HS-27A (cell line): ENCODE data around the gene GFY.
A peak's percentile ranks its signal among the peaks of the same experiment; 100 is the strongest.

Source experiments
- DNase-seq: peaks from one replicate; pipeline ENCODE4 v3.0.0-alpha.2; 2012; ENCODE audit warnings: low read depth, missing footprints

Gene GFY, protein sequence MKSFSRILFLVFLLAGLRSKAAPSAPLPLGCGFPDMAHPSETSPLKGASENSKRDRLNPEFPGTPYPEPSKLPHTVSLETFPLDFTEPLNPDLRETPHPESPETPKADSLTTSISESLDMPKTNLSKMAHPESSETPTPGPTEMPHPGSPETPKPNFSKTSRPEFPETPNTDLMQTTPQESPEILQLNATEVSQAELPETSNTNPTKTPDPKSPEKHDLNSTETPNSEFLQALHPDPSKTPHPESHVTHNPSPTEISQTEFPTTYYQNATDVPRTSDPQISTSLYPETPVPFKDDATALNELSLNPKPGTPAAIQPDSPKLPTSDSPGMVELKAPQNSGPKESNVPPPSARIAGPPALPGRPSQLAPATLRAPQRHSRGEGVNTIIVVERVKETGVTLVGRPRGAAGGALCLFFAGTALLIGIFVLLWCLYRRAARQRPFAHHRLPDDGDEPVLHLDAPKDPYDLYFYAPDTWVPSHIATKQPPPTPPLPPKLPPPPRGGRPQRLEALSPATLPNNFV

DNA sequence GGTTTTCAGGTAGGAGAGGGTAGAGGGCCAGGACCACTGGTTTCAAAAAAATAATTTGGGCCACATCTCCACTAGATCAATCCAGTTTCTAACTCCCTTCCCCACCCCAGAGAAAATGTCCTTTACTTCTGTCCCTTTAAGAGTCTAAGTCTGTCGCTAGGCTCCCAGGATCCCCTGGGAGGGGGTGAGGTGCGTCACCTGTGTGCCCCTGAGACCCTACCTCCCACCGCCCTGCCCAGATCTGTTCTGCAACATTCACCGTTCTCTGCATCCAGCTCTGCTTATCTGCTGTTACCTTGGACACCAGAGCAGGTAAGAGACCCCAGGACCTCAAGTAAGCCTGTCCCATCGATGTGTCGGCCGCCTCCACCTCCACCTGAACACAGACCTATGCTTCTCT lies at the start of gene GFY:
TSS of gene GFY (plus strand) at position 211 of the 400 bp plus-strand sequence. CDS start 1,043 bp downstream, outside the sequence.
- DNase-seq, result no peak

DNA sequence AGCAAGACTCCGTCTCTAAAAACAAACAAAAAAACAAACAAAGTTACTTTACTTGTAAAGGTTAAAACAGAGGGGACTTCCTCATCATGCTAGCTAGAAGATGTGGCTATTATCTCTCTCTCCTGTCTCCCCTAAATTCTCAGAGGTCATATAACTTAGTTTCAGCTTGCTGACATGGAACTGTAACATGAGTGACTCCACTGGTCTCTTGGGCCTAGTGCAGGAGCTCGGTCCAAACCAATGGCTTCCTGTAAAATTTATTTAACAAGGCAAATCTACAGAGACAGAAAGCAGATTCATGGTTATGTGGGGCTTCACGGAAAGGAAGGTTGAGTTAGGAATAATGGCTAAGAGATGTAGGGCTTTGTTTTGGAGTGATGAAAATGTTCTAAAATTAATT lies 46.7 kb upstream of the GFY start:
- no peak for DNase-seq

DNA sequence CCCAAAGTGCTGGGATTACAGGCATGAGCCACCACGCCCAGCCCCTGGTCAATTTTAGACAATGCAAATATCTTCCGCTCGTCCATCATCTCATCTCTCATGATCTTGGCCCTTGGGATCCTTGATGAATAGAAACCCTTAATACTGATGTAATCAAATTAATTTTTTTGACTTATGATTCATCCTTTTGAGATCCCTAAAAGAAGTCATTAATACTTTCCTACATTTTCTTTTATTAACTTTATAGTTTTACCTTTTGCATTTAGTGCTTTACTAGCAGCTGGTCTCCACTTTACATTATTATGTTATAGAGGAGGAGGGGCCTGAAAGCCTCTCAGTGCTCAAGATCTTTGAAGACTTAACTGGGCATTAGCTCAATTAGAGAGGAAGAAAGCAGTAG lies 44.8 kb upstream of the GFY start:
- no peak for DNase-seq

DNA sequence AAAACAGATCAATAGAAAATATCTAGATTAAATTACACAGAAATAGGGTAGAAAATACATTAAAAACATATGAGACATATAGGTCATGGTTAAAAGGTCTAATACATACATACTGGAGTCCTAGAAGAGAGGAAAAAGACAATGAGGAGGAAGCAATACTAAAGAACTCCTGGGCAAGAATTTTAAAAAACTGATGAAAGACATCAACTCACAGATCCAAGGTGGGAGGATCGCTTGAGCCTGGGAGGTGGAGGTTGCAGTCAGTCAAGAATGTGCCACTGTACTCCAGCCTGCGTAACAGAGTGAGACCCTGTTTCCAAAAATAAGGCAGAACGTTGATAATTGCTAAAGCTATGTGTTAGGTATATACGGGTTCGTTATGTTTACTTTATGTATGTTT lies 42.5 kb upstream of the GFY start:
- DNase-seq, result no peak

DNA sequence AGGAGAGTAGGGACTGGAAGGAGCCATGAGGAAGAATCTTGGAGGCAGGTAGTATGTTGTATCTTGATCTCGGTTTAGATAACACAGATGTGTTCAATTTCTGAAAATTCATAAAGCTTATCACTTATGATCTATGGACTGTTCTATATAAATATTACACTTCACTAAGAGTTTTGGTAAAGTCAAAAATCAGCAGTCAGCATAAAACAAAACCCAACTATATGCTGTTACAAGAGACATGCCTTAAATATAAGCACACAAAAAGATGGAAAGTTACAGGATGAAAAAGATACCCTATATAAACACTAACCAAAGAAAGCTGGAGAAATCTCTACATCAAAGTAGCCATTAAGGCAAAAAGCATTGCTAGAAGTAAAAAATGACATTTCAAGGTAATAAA lies 41.6 kb upstream of the GFY start:
- no peak for DNase-seq

DNA sequence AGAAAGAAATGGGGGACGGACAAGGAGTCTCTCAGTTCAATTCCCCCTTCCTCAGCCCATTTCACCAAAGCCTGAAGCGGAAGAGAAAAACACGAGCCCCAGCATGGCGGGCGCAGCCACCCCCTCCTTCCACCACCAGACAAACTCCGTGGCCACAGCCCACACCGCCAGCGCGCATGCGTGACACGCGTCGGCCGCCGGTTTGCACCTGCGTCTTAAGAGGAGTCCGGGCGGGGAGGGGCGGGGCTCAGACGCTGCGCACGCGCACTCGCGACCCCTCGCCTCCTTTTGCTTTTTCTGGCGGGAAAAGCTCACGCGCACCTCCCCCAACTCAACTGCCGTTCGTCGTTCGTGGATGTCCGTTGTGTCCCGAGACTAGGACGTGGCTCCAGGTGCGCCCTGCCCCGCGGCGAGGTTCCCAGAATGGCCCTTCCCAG lies 37.2 kb upstream of the GFY start, which contains the start of gene KASH5:
TSS of gene KASH5 (plus strand) at position 314 of the 437 bp plus-strand sequence. CDS start 2,635 bp downstream, outside the sequence.
- no peak for DNase-seq

DNA sequence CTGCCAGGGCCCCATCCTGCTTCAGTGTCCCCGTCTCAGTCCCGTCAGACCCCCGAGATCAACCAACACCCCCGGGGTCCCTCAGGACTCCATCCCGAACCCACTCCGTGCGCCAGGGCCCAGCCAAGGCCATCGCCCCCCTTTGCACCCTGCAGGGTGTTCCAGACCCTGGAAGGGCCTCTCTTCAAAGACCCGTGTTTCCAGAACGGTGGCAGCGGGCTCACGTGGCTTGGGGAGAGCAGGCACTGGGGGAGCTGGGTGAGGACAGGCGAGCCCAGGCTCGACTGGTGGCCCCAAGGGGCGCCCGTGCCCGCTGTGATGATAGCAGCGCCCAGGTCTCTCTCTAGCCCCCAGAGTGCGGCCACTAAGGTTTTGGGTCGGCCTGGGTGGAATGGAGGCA lies 35.8 kb upstream of the GFY start:
- no peak for DNase-seq

DNA sequence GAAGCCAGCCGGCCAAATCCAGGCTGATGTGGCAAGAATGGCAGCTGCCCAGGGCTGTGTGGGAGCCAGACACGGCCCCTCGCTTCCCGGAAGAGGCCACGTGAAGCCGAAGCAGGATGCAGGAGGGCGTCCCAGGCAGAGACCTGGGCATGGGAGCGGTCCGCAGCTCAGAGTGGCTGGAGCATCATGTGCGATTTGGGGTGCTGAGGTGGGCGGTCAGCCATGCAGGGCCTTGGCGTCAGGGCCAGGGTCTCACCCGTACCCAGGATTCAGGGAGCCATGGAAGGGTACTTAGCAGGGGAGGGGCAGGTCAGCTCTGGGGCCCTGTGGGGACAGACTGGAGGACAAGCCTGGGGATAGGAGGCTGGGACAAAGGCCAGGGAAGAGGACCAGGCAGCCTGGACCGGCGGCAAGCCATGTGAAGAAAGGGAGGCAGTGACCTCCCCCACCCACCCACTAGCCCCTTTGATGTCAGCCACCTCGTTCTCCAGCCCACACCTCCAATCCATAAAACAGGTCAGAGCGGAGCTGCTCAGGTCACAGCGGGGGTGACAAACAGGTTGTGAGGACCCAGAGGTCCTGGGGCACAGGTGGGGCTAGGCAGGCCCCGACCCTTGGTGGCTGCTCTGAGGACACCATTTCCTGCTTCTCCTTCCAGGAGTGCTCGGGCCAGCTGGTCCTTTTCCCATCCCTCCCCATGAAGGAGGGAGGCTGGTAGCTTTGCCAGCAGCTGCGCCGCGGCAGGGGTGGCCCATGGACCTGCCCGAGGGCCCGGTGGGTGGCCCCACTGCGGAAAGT lies 34.9 kb upstream of the GFY start:
- DNase-seq, result no peak

DNA sequence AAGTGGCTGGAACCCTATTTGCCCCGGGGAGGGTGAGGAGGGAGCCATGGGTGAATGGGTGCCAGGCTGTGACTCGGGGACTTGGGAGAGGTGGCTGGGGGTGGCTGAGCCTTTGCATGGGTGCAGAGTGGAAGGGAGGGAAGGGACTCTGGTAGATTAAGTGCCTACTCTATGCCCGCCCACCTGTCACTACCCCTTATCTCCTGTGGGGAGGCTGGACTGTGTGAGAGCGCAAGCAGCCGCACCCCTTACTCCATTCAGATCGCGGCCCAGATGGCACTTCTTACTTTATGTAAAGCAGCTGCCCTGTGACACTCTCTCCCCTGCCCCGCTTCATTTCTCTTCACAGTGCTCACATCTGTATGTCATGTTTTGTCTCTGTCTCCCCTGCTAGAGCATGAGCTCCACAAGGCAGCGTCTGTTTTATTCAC lies 34.2 kb upstream of the GFY start:
- no peak for DNase-seq

DNA sequence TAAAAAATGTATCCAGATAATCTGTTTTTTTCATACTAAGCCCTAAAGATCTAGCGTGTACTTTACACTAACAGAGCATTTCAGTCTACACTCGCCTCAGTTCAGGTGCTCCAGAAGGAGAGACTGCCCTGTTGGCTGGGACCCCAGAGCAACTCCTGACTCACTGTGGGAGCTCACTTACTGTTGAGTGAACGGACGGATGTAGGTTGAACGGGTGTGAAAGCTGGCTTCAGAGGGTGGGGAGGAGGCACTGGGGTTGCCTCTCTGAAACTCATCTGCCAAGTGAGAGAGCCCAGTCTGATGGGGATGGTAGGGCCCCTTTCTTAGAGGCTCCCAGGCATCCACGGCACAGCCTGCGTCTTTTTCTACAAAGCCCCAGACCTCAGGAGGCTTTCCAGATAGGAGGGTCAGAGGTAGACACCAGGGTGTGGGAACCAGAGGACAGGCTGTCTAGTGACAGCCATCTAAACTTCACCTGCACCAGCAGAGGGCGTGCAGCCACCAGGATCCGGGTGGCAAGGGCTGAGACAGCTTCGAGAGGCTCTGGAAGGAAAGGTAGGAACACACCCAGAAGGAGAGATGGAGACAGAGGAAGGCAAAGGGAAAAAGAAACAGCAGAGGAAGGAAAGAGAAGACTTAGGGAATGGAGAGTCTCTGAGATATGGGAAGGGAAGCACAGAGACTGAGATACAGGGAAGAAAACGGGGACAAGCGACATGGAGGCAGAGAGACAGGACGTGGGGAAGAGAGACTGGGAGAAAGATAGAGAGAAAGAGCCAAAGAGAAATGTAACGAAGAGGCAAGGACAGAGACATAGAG lies 33.4 kb upstream of the GFY start:
- DNase-seq, result peak; percentile 31

DNA sequence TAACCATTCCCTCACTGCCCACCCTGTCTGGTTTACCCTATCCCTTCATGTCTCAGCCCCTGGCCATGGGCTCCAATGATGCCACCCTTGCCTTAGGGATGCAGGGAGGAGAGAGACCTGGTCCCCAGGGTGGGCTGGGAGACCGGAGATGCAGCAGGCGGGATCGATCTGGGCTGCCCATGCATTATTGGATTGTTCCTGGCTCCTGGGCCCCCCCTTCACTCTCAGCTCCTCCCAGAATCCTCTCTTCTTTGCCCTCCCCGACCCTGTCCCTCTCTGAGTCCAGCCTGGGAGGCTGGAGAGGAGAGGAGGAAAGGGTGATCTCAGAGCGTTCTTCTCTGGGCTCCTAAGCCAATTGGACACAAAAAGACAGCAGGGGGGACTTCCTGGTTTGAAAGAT lies 31.3 kb upstream of the GFY start:
- DNase-seq, result no peak

DNA sequence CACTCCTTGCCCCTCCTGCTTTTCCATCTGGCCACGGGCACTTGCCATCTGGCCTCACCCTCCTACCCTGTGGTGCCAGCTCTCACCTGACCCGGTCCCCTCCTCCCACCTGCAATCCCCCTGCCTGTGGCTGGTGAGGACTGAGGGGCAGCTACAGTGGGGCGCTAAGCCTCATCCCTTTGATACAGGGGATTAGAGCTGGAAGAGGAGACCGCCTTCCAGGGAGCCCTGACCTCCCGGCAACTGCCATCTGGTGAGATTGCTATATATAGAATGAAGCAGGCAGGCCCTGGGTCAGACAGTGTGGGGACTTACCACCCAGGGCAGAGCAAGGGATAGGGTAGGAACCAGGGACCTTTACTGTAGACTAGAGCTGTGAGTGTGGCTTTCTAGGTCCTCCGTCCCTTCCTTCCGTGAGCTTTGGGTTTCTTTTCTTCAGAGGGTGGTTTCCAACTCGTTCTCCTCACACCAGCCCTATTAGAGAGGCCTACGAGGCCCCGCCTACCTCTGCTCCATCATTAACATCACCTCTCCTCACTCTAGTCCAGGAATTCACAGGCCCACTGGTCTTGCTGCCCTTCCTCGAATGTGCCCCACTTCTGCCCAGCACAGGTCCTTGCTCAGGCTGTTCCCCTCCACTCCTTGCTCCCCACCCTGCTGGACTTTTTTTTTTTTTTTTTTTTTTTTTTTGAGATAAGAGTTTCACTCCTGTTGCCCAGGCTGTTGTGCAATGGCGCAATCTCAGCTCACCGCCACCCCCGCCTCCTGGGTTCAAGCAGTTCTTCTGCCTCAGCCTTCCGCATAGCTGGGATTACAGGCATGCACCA lies 29.4 kb upstream of the GFY start:
- DNase-seq, result no peak

DNA sequence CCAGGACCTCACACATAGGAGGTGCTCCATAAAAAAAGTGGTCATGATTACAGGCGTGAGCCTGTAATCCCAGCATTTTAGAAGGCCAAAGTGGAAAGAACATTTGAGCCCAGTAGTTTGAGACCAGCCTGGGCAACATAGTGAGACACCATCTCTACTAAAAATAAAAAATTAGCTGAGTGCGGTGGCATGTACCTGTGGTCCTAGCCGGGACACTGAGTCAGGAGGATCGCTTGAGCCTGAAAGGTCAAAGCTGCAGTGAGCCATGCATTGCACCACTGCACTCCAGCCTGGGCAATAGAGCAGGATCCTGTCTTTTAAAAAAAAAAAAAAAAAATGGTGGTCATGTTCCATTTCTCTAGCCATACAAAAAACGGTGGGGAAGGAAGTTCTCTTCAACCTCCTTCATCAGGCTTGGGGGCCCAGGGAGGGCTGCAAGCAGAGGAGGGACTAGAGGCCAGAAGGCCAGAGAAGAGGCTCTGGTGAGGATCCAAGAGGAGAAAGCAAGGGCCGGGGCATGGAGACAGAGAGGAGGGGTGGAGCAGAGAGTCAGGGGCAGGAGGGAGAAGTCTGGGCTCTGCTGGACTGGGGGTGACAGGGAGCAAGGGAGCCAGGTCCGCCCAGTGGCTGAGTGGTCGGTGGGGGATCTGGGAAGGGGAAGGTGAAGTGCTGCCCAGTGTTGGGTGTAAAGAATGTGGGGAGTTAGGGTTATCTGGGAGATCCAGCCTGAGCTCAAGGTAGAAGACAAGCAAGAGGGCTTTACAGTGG lies 28.3 kb upstream of the GFY start:
- no peak for DNase-seq

DNA sequence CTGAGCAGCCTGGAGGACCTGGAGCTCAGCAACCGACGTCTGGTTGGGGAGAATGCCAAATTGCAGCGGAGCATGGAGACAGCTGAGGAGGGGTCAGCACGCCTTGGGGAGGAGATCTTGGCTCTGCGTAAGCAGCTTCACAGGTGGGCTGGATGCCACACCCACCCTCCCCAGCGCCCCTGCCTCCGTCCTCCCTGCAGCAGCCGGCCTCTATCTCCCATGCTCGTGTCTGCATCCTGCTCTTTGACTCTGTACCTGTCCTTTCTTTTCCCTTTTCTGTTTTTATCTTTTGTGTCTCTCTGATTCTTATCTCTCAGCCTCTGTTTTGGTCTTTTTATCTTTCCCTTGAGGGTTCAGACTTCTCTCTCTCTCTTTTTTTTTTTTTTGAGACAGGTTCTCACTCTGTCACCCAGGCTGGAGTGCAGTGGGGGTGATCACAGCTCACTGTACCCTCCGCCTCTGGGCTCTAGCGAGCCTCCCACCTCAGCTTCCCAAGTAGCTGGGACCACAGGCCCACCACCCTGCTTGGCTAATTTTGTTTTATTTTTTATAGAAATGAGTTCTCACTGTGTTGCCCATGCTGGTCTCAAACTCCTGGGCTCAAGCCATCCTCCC lies 27.1 kb upstream of the GFY start:
- no peak for DNase-seq

DNA sequence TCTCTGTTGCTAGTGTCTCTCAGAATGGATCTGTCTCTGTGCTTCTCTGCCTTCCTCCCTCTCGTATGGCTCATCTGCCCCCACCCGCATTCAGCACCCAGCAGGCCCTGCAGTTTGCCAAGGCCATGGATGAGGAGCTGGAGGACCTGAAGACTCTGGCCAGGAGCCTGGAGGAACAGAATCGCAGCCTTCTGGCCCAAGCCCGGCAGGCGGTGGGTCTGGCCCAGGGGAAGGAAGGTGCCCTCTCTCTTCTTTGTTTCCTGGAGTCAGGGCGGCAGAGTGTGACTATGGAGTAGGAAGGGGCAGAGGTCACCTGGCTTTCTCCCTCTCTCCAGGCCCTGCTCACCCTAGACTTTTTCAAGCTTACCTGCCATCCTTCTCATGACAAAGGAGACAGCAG lies 26.3 kb upstream of the GFY start:
- no peak for DNase-seq

DNA sequence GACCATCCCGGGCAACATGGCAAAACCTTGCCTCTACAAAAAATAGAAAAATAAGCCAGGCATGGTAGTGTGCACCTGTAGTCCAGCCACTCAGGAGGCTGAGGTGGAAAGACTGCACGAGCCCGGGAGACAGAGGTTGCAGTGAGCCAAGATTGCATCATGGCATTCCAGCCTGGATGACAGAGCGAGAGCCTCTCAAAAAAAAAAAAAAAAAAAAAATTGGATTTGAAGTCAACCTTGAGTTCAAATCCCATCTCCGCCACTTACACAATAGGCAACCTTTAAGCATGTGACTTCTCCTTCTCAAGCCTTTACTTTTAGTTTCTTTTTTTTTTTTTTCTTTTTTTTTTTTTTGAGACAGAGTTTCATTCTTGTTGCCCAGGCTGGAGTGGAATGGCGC lies 25.2 kb upstream of the GFY start:
- no peak for DNase-seq

DNA sequence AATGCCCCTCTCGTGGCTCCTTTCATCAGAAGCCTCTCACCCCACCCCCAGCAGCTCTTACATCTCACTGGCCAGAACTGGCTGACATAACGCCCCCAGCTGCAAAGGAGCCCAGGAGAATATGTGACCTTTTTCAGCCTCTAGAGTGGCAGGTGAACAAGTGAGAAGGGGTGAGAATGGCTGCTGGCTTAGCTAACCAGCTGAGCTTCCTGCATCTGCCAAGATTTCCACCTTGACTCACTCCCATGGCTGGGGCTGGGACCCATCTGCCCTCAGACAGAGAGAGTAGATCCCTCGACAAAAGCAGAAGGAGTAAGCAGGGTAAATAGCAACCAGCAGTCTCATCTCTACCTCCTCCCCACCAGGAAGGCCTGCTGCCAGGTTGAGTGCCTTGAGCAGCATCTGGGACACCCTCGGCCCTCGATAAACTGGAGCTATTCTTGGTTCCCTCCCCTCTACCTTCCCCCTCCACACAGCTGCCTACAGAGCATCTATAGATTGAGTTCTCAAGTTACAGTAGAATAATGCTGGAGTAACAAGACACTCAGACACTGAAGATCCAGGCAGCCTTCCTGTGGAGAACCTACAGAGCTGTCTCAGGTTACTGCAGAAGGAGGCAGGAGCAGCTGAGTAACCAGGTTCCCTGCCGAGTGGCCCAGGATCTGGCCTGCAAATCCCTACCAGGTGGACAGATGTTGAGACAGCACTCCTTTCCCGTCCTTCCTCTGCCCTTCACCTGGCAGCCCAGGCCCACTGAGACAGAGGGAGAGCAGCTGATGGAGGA lies 21.6 kb upstream of the GFY start:
- DNase-seq, result no peak

DNA sequence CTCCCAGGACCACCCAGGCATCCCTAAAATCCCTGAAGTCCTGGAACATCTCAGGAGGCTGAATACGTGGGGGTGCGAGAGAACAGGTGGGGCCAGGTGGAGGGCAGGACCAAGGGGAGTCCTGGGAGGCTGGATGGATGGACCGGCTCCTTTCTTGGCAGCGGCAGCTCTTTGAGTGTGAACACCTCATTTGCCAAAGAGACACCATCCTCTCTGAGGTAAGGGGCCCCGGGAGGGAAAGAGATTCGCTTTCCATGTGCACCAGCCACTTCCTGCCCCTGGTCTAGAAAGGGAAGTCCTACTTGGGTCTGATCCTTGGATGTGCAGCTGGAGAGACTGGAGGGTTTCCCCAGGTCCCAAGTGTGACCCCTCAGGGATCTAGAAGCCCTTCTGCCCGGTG lies 18.1 kb upstream of the GFY start:
- no peak for DNase-seq

DNA sequence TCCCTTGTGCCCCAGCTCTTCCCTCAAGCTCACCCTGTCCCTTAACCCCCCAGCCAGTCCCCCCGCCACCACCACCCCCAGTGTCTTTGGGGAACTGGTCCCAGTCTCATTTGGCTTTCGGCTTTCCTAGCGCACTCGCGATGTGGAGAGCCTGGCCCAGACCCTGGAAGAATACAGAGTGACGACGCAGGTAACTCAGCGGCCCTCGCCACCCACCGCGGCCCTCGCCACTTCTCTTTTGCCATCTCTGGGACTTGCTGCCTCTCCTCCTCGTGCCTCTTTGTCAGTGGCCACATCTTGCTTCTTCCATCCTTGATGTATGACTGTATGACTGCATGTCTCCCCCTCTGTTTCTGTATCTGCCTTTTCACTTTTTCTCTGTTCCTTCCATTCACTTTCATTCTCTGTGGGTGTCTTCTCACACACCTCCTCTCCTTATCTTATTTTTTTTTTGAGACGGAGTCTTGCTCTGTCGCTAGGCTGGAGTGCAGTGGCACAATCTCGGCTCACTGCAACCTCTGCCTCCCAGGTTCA lies 17.6 kb upstream of the GFY start:
- DNase-seq, result no peak
